LNCaP clone FGC (cell line): Measurements from ENCODE around the gene RGS3.

Source experiments
- DNase-seq: peaks from one replicate; pipeline ENCODE4 v3.0.0-alpha.2; 2011; ENCODE audit warnings: low read depth
- H3K4me3 ChIP-seq: 2 replicates; pipeline ENCODE4 v1.5.1; 2011; ENCODE audit warnings: mild to moderate bottlenecking, low read depth, low read length, control low read depth
- TF ChIP-seq, protein P1 (sequence below): IDR thresholded peaks from 2 replicates; pipeline ENCODE4 v1.5.1; 2012; ENCODE audit warnings: mild to moderate bottlenecking; ENCODE audit not compliant: control insufficient read depth, insufficient read depth; ENCODE audit errors: extremely low read depth

RGS3 gene

DNA sequence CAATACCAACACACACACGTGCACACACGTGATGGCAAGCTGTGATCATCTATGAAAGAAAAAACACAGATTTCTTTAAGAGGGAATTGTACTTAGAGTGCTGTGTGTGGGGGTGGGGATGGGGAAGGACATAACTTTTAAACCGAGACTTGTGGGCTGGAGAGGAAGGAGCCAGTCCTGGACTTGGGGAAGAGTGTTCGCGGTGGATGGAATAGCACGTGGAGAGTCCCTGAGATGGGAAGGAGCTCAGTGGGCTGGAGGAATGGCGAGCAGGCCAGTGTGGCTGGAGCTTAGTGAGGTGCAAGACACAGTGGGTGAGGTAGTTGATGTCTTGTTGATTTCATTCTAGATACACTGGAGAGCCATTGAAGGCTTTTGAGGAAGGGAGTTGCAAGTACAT, 78.5 kb downstream of the RGS3 start:
- TF ChIP-seq, protein P1, sequence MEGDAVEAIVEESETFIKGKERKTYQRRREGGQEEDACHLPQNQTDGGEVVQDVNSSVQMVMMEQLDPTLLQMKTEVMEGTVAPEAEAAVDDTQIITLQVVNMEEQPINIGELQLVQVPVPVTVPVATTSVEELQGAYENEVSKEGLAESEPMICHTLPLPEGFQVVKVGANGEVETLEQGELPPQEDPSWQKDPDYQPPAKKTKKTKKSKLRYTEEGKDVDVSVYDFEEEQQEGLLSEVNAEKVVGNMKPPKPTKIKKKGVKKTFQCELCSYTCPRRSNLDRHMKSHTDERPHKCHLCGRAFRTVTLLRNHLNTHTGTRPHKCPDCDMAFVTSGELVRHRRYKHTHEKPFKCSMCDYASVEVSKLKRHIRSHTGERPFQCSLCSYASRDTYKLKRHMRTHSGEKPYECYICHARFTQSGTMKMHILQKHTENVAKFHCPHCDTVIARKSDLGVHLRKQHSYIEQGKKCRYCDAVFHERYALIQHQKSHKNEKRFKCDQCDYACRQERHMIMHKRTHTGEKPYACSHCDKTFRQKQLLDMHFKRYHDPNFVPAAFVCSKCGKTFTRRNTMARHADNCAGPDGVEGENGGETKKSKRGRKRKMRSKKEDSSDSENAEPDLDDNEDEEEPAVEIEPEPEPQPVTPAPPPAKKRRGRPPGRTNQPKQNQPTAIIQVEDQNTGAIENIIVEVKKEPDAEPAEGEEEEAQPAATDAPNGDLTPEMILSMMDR: no peak
- H3K4me3 ChIP-seq: no peak overlapping the region
- no peak for DNase-seq

DNA sequence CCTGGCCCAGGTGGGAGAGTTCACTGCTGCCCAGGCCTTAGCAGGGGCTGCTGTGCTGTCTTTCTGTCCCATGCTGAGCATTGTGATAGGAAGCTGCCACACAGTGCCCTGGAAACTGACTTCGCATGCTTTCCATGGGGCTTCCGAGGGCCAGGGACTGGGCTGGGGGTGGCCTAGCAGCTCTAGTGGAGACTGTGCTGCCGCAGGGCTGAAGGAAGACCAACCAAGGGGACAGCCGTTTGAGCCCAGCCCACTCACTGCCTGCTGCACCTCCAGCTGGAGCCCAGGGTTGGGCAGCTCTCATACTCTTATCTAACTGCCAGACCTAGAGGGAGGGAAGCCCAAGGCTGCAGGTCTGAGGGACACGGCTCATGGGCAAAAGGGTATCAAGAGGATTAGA, 79.2 kb downstream of the RGS3 start:
- DNase-seq: no peak
- TF ChIP-seq, protein P1: no peak

DNA sequence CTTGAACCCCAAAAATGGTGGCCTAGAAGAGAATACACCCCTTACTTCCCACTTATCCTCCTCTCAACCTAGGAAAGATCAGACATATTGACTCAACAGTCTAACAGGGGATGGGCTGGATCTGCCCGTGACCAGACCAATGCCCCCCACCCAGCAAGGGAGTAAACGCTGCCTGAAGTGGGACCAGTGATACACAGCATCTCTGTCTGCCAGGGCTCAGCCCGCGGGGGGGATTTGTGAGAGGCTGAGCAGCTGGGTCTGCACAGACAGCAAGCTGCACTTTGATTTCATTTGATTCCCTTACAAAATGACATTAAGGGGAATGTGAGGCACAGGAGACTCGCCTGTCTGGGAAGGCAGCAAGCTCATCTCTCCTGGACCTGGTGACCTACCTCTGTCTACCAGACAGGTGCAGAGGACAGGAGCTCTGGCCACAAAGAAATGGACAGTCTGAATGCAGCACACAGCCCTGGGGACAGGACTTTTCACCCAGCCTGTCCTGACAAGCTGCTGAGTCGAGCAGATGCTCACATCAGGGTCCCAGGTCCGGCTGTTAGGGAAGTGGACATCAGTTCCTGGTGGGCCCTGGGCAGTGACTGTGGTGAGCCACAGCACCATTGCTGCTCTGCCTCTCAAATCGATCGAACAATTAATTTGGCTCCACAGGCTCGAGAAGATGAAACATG, 79.9 kb downstream of the RGS3 start:
- no peak for DNase-seq
- H3K4me3 ChIP-seq: no peak overlapping the region
- TF ChIP-seq, protein P1: no peak

More for the DNA sequence above, 79.2 kb downstream of the RGS3 start:
- no peak overlapping the region for H3K4me3 ChIP-seq

DNA sequence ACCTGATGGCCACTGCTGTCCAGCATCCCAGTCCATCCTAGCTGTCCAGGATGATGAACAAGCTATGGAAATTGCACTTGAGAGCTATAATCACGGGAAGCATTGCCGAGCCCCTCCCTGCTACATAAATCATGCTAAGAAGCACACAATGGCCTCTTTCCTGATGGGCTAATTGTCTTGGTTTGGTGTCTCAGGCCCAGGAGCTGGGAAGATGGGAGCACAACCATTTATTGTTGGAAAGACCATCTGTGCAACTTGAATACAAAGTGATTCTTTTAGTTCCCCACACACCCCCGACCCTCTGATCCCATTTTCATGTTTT, 80.4 kb downstream of the RGS3 start:
- H3K4me3 ChIP-seq: no peak overlapping the region
- no peak for DNase-seq
- TF ChIP-seq, protein P1: no peak

DNA sequence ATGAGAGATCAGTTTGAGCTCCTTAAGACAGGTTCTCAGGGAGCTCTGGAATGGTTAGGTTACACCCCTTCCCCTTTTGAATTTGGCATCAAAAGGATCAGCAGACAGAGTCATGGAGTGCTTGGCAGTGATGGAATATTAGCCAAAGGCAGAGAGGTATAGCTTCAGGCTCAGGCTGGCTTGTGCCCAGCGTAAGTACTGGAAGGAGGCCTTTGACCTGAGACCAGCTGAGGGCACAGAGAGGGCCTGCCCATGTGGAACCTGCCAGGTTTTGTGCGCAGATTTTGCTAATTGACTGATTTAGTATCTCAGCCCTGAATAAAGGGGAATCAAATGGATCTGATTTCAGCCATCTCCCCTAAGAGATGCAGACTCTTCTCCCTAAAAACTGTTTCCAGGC, 81.5 kb downstream of the RGS3 start:
- TF ChIP-seq, protein P1: no peak
- no peak for DNase-seq
- no peak overlapping the region for H3K4me3 ChIP-seq

DNA sequence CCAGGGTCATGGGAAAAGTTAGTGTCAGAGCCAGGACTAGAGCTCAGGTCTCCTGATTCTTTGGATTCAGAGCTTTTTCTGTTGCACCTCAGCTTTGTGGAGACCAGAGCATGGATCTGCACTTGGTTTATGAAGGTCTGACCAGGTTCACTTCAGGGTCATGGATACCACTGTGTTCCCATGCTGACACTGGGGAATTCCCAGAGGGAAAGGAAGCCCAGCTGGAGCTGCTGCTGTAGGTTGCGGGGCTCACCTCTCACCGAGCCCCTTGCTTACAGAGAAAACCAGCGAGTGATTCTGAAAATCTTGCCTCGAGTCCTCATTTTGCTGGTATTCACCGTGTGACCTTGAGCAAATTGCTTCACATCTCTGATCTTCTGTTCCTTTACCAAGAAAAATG, 83.0 kb downstream of the RGS3 start:
- no peak for DNase-seq
- TF ChIP-seq, protein P1: no peak
- H3K4me3 ChIP-seq: no peak overlapping the region

DNA sequence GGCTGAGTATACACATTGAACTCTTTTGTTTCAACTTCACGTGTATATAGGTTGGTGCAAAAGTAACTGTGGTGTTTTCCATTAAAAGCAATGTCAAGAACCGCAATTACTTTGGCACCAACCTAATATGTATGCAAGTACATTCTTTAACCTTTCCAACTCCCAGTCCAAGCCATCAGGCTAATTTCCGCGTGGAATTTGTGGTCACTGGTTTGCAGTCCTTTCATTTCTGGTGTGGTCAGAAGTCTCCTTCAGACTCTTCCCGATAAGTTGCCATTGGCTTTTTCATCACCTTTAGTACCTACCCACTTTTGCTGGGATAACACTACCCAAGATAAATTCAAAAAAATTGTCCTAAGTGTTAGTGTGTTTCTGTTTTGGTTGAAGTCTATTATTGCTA, 84.0 kb downstream of the RGS3 start:
- TF ChIP-seq, protein P1: no peak
- no peak overlapping the region for H3K4me3 ChIP-seq
- no peak for DNase-seq
